ENCODE results near the gene LRRC31. TPM values are rescaled to one million over a fixed set of nuclear protein-coding genes. Genes with fewer than 3 reads are reported as not detected.

Gene LRRC31
- total RNA-seq, 1 donor from 2014 or later = not detected

- no peaks in the 10 kb centered on the region for H3K36me3 ChIP-seq (ENCODE audit: control insufficient read depth in 3 of 3, insufficient read depth in 3 of 3, low read length in 3 of 3)
These were observed 24.4 kb upstream of the LRRC31 start for GRCh38 chr3:169894110-169894509.

DNA sequence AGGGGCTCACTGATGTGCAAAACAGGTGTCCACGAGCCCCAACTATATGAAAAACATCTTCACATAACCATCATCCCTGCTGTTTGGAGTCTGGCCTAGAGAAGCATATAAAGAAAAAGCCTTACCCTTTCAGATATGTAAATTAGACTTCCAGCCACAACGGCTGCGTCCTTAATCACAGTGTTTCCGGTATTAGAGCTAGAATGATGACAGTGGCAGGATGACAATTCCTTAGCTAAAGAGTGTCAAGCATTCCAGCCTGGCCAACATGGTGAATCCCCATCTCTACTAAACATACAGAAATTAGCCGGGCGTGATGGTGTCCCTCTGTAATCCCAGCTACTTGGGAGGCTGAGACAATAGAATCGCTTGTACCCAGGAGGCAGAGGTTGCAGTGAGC, 22.2 kb upstream of the LRRC31 start:
- Histone ChIP-seq H3K27me3 (ENCODE audit: control insufficient read depth in 3 of 3, insufficient read depth in 3 of 3, low read length in 3 of 3) (no peaks in the 10 kb centered on the region), H3K4me1 (ENCODE audit: control insufficient read depth in 3 of 3, insufficient read depth in 3 of 3, low read length in 3 of 3) (no peaks in the 10 kb centered on the region), H3K9me3 (ENCODE audit: control insufficient read depth in 3 of 3, low read length in 3 of 3) (no peaks in the 10 kb centered on the region), H3K27ac (ENCODE audit: low read depth, low read length) (no peak overlapping the region), H3K9ac (ENCODE audit: low read depth in 1 of 3, low read length in 3 of 3) (no peak overlapping the region), H3K4me3 (ENCODE audit: low read length in 3 of 3) (no peak overlapping the region), H3K36me3 (ENCODE audit: control insufficient read depth in 3 of 3, insufficient read depth in 3 of 3, low read length in 3 of 3) (no peaks in the 10 kb centered on the region)

More at GRCh38 chr3:169894110-169894509, 24.4 kb upstream of the LRRC31 start:
- H3K27me3 ChIP-seq (ENCODE audit: control insufficient read depth in 3 of 3, insufficient read depth in 3 of 3, low read length in 3 of 3) = no peaks in the 10 kb centered on the region
- H3K27ac ChIP-seq (ENCODE audit: low read depth, low read length) = no peak overlapping the region
- H3K9me3 ChIP-seq (ENCODE audit: control insufficient read depth in 3 of 3, low read length in 3 of 3) = no peaks in the 10 kb centered on the region
- H3K4me3 ChIP-seq (ENCODE audit: low read length in 3 of 3) = no peak overlapping the region
- no peaks in the 10 kb centered on the region for H3K4me1 ChIP-seq (ENCODE audit: control insufficient read depth in 3 of 3, insufficient read depth in 3 of 3, low read length in 3 of 3)
- H3K9ac ChIP-seq (ENCODE audit: low read depth in 1 of 3, low read length in 3 of 3) = no peak overlapping the region

DNA sequence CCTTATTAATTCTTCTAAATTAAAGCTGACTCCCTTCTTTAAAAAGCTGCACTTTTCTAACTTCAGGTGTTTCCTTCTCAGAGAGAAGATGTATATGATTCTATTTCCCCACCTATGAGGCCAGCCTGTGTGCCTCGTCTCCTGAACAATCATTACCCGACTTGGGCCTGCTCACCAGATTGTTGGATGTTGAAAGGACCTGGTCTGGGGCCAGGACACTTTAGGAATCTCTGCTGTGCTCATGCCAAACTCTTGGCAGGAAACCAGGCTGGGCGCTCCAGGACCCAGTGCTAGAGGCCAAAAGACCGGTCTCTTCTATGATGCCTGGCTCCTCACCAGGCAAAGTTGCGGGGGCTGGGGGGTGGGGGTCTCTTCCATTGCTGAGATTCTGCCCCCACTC, 16.9 kb upstream of the LRRC31 start:
- no peak overlapping the region for H3K4me3 ChIP-seq (ENCODE audit: low read length in 3 of 3)
- no peaks in the 10 kb centered on the region for H3K4me1 ChIP-seq (ENCODE audit: control insufficient read depth in 3 of 3, insufficient read depth in 3 of 3, low read length in 3 of 3)
- H3K27me3 ChIP-seq (ENCODE audit: control insufficient read depth in 3 of 3, insufficient read depth in 3 of 3, low read length in 3 of 3) = no peaks in the 10 kb centered on the region
- H3K9ac ChIP-seq (ENCODE audit: low read depth in 1 of 3, low read length in 3 of 3) = no peak overlapping the region
- no peaks in the 10 kb centered on the region for H3K36me3 ChIP-seq (ENCODE audit: control insufficient read depth in 3 of 3, insufficient read depth in 3 of 3, low read length in 3 of 3)
- no peaks in the 10 kb centered on the region for H3K9me3 ChIP-seq (ENCODE audit: control insufficient read depth in 3 of 3, low read length in 3 of 3)
- H3K27ac ChIP-seq (ENCODE audit: low read depth, low read length) = no peak overlapping the region

DNA sequence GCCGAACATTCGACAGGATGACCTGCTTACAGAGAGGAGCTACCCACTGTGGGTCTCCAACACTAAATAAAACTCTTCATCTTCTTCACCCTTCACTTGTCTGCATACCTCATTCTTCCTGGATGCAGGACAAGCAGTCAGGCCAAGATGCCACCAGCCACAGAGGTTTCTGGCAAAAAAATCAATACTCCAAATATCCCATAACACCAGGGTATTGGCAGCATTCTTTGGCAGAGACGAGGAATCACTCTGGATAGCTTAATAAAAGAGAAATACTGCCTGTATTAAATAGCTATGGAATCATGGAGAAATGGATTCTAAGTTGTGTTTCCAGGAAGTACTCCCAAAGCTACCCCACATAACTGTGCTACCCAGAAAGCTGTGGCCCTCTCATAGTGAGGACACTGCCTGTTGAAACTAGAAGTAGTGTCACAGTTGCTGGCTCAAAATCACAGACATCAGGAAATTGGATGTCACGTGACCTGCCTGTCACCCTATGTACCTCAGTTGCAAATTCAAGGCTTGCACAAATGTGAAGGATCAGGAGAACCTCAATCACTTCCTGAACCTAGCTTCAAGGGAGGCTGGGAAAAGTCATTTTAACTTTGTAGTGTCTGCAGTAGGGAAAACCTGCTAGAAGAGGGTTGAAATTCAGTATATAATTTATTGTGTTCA, 11.0 kb upstream of the LRRC31 start:
- H3K27me3 ChIP-seq (ENCODE audit: control insufficient read depth in 3 of 3, insufficient read depth in 3 of 3, low read length in 3 of 3) = no peaks in the 10 kb centered on the region
- no peak overlapping the region for H3K9ac ChIP-seq (ENCODE audit: low read depth in 1 of 3, low read length in 3 of 3)
- no peaks in the 10 kb centered on the region for H3K4me1 ChIP-seq (ENCODE audit: control insufficient read depth in 3 of 3, insufficient read depth in 3 of 3, low read length in 3 of 3)
- no peak overlapping the region for H3K4me3 ChIP-seq (ENCODE audit: low read length in 3 of 3)
- no peaks in the 10 kb centered on the region for H3K36me3 ChIP-seq (ENCODE audit: control insufficient read depth in 3 of 3, insufficient read depth in 3 of 3, low read length in 3 of 3)
- no peaks in the 10 kb centered on the region for H3K9me3 ChIP-seq (ENCODE audit: control insufficient read depth in 3 of 3, low read length in 3 of 3)
- no peak overlapping the region for H3K27ac ChIP-seq (ENCODE audit: low read depth, low read length)

DNA sequence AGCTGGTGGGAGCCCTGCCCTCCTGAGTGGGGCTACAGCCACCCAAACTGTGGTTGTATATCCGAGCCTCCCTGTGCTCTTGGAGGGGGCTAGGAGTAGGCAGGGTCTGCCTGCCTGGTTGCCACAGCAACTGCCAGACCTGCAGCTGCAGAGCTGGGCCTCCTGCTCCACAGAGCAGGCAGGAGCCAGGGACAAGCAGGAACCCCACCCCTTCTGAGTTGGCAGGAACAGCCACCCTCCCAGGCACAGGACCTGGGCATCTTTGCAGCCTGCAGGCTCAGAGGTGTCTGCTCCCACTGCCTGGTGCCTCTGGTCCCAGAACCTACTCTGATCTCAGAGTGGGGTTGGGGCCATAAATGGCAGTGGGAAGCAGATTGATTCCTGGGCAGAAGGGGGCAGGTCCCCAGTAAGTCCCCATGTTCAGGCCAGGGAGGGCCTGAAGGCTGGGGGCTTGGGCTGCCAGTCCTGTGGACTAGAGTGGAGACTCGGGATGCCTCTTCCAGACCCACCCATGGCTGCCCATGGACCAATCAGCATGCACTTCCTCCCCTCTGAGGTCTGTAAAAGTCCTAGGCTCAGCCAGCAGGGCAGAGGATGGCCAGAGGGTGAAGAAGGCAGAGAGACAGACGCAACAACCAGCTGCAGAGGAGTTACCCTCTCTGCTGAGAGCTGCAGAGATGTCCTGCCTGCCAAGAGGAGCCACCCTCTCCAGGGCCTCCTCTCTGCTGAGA, 10.3 kb upstream of the LRRC31 start:
- Histone ChIP-seq H3K4me1 (ENCODE audit: control insufficient read depth in 3 of 3, insufficient read depth in 3 of 3, low read length in 3 of 3) (no peaks in the 10 kb centered on the region), H3K9me3 (ENCODE audit: control insufficient read depth in 3 of 3, low read length in 3 of 3) (no peaks in the 10 kb centered on the region), H3K27me3 (ENCODE audit: control insufficient read depth in 3 of 3, insufficient read depth in 3 of 3, low read length in 3 of 3) (no peaks in the 10 kb centered on the region), H3K4me3 (ENCODE audit: low read length in 3 of 3) (no peak overlapping the region), H3K9ac (ENCODE audit: low read depth in 1 of 3, low read length in 3 of 3) (no peak overlapping the region), H3K27ac (ENCODE audit: low read depth, low read length) (no peak overlapping the region), H3K36me3 (ENCODE audit: control insufficient read depth in 3 of 3, insufficient read depth in 3 of 3, low read length in 3 of 3) (no peaks in the 10 kb centered on the region)

DNA sequence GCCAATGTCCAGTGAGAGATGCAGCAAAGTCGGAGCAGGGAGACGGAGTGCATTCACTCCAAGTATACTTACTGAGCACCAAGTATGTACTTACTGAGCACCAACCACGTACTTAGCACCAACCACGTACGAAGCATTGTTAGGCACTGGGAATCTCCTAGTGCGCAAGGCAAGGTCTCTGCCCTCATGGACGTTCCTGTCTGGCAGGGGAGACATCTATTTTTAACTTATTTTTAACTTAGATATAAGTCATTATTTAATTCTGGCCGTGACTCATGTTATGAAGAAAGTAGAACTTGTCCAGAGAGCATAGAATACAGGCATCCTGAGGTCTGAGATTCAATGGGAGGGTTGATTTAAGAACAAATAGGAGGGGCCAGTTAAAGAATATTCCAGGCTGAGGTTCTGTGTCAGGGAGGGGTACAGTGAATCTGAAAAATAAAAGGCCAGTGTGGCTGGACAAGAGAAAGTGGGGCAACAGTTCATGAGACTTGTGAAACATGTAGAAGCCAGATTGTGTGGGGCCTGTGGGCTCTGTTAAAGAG, 9.3 kb upstream of the LRRC31 start:
- H3K36me3 ChIP-seq (ENCODE audit: control insufficient read depth in 3 of 3, insufficient read depth in 3 of 3, low read length in 3 of 3) = no peaks in the 10 kb centered on the region
- H3K9ac ChIP-seq (ENCODE audit: low read depth in 1 of 3, low read length in 3 of 3) = no peak overlapping the region
- no peak overlapping the region for H3K4me3 ChIP-seq (ENCODE audit: low read length in 3 of 3)
- H3K4me1 ChIP-seq (ENCODE audit: control insufficient read depth in 3 of 3, insufficient read depth in 3 of 3, low read length in 3 of 3) = no peaks in the 10 kb centered on the region
- no peak overlapping the region for H3K27ac ChIP-seq (ENCODE audit: low read depth, low read length)
- H3K27me3 ChIP-seq (ENCODE audit: control insufficient read depth in 3 of 3, insufficient read depth in 3 of 3, low read length in 3 of 3) = no peaks in the 10 kb centered on the region
- no peaks in the 10 kb centered on the region for H3K9me3 ChIP-seq (ENCODE audit: control insufficient read depth in 3 of 3, low read length in 3 of 3)

- Histone ChIP-seq H3K36me3 (ENCODE audit: control insufficient read depth in 3 of 3, insufficient read depth in 3 of 3, low read length in 3 of 3) (no peaks in the 10 kb centered on the region), H3K9me3 (ENCODE audit: control insufficient read depth in 3 of 3, low read length in 3 of 3) (no peaks in the 10 kb centered on the region), H3K9ac (ENCODE audit: low read depth in 1 of 3, low read length in 3 of 3) (no peak overlapping the region), H3K4me1 (ENCODE audit: control insufficient read depth in 3 of 3, insufficient read depth in 3 of 3, low read length in 3 of 3) (no peaks in the 10 kb centered on the region), H3K4me3 (ENCODE audit: low read length in 3 of 3) (no peak overlapping the region), H3K27ac (ENCODE audit: low read depth, low read length) (no peak overlapping the region), H3K27me3 (ENCODE audit: control insufficient read depth in 3 of 3, insufficient read depth in 3 of 3, low read length in 3 of 3) (no peaks in the 10 kb centered on the region)
These were observed 1.6 kb upstream of the LRRC31 start for GRCh38 chr3:169871129-169871886.

GRCh38 chr3:169868369-169868768, 1.4 kb downstream of the LRRC31 start:
- H3K27ac ChIP-seq (ENCODE audit: low read depth, low read length) = no peak overlapping the region
- H3K4me1 ChIP-seq (ENCODE audit: control insufficient read depth in 3 of 3, insufficient read depth in 3 of 3, low read length in 3 of 3) = no peaks in the 10 kb centered on the region
- H3K36me3 ChIP-seq (ENCODE audit: control insufficient read depth in 3 of 3, insufficient read depth in 3 of 3, low read length in 3 of 3) = no peaks in the 10 kb centered on the region
- H3K27me3 ChIP-seq (ENCODE audit: control insufficient read depth in 3 of 3, insufficient read depth in 3 of 3, low read length in 3 of 3) = no peaks in the 10 kb centered on the region
- no peak overlapping the region for H3K9ac ChIP-seq (ENCODE audit: low read depth in 1 of 3, low read length in 3 of 3)
- no peaks in the 10 kb centered on the region for H3K9me3 ChIP-seq (ENCODE audit: control insufficient read depth in 3 of 3, low read length in 3 of 3)
- H3K4me3 ChIP-seq (ENCODE audit: low read length in 3 of 3) = no peak overlapping the region

DNA sequence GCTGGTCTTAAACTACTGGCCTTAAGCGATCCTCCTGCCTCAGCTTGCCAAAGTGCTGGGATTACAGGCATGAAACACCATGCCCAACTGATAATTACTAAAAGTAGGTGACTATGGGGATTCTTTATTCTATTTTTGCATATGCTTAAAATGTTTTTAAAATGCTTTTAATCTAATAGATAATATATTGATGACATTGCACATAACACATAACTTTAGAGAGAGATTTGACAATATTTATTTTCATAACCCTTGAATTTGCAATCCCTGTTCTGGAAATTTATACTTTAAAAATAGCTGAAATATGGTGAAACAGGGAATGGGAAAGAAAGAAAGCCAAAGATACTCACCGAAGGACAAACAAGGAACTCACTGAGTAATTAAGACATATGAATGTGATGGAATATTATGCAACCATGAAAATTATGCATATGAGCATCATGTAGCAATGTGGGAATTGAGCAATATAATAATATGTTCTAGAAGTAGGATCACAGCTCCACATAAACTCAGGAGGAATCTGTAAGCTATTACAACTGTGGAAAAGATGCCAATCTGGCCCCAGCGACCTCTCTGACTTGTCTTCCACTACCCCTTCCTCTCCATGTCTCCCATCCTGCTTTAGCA, 2.0 kb downstream of the LRRC31 start:
- no peaks in the 10 kb centered on the region for H3K36me3 ChIP-seq (ENCODE audit: control insufficient read depth in 3 of 3, insufficient read depth in 3 of 3, low read length in 3 of 3)
- no peaks in the 10 kb centered on the region for H3K4me1 ChIP-seq (ENCODE audit: control insufficient read depth in 3 of 3, insufficient read depth in 3 of 3, low read length in 3 of 3)
- no peak overlapping the region for H3K27ac ChIP-seq (ENCODE audit: low read depth, low read length)
- no peak overlapping the region for H3K9ac ChIP-seq (ENCODE audit: low read depth in 1 of 3, low read length in 3 of 3)
- no peaks in the 10 kb centered on the region for H3K9me3 ChIP-seq (ENCODE audit: control insufficient read depth in 3 of 3, low read length in 3 of 3)
- H3K4me3 ChIP-seq (ENCODE audit: low read length in 3 of 3) = no peak overlapping the region
- no peaks in the 10 kb centered on the region for H3K27me3 ChIP-seq (ENCODE audit: control insufficient read depth in 3 of 3, insufficient read depth in 3 of 3, low read length in 3 of 3)
